Tibial nerve (tissue), 4 donors: ENCODE results near the gene NKAIN2. TPM values are rescaled to one million over a fixed set of nuclear protein-coding genes. Genes with fewer than 3 reads are reported as not detected.

Experiments
- DNase-seq, 2 donors: peaks; one replicate each; pipeline ENCODE4 v3.0.0-alpha.2; 2019; ENCODE audit warnings: low spot score in 2 of 2
- H3K27ac ChIP-seq, 4 donors: fragments of 200-600 bp; sonication (generic) in 3 of 4; one replicate each; pipeline ENCODE4 v1.5.1; 2017 to 2019; ENCODE audit warnings: mild to moderate bottlenecking in 1 of 4
- H3K27me3 ChIP-seq, 2 donors: fragments of 200-600 bp; sonication (generic) in 1 of 2; one replicate each; pipeline versions ENCODE4 v1.5.1 to v1.6.0; 2017 to 2019
- H3K36me3 ChIP-seq, 3 donors: fragments of 200-600 bp; sonication (generic); one replicate each; pipeline ENCODE4 v1.5.1; 2018 to 2019
- H3K4me1 ChIP-seq, 4 donors: fragments of 200-600 bp; sonication (generic) in 3 of 4; one replicate each; pipeline ENCODE4 v1.5.1; 2017 to 2019
- H3K4me3 ChIP-seq, 4 donors: fragments of 200-600 bp; sonication (generic) in 3 of 4; one replicate each; pipeline ENCODE4 v1.5.1; 2017 to 2019; ENCODE audit warnings: mild to moderate bottlenecking in 1 of 4, moderate library complexity in 1 of 4
- H3K9me3 ChIP-seq, 4 donors: fragments of 200-600 bp; sonication (generic) in 3 of 4; one replicate each; pipeline ENCODE4 v1.5.1; 2017 to 2019
- CTCF ChIP-seq, 5 experiments: fragments of 200-600 bp in 3 of 5; fragments of 450-650 bp in 2 of 5; sonication (generic) in 3 of 5; IDR thresholded peaks; one replicate each; pipeline ENCODE4 v1.5.1; 2016 to 2019; ENCODE audit warnings: antibody characterized with exemption in 5 of 5, mild to moderate bottlenecking in 3 of 5, moderate library complexity in 2 of 5
- EP300 ChIP-seq, 2 donors: sonication (generic); formaldehyde crosslinking; IDR thresholded peaks; one replicate each; pipeline ENCODE4 v1.6.1; 2017; ENCODE audit warnings: antibody characterized with exemption in 2 of 2, mild to moderate bottlenecking in 1 of 2
- POLR2A ChIP-seq, 2 donors: fragments of 450-650 bp; IDR thresholded peaks; one replicate each; pipeline ENCODE4 v1.6.1; 2017; ENCODE audit warnings: antibody characterized with exemption in 2 of 2, mild to moderate bottlenecking in 2 of 2, moderate library complexity in 2 of 2
- WGBS, 2 donors: methylation state at CpG; one replicate each; pipeline ENCODE4 v1.1.5; 2018; 5-methylcytosine and 5-hydroxymethylcytosine counted together
- total RNA-seq, 4 donors: library from RNA; depleted of rRNA; stranded (reverse); fragments of >200 nt; gene quantifications; one replicate each; pipeline ENCODE4 v1.1.0, GENCODE V29; 2016

NKAIN2 gene
- total RNA-seq: 10 to 100 TPM in 3 of 4 donors, 1 to 10 TPM in 1; 8.1 to 20.8 (median 15.2) TPM

- Histone ChIP-seq H3K4me1 (peaks cover 0 to 24% (median 7%) of the 10 kb centered on the region in 4 donors), H3K27me3 (peaks cover 0 to 11% of the 10 kb centered on the region in 2 donors), H3K27ac (peak within 1 kb of the TSS; percentile 45 to 87 (median 72)), H3K4me3 (peak within 1 kb of the TSS; percentile 36 to 85 (median 67)), H3K36me3 (no peaks in the 10 kb centered on the region), H3K9me3 (no peaks in the 10 kb centered on the region)
- DNase-seq: no peak
- TF ChIP-seq EP300 (IDR thresholded peaks at IDR 0.05): no peak
- TF ChIP-seq CTCF (IDR thresholded peaks at IDR 0.05): no peak
- no peak for TF ChIP-seq POLR2A (IDR thresholded peaks at IDR 0.05)
- WGBS, 2 donors: 1 to 2% methylated on average over 13 to 40 of the region's 84 CpGs
These were observed at the start of gene NKAIN2 for GRCh38 chr6:123803504-123804013. Gene NKAIN2 (plus strand): TSS chr6:123803865.

- H3K36me3 ChIP-seq: no peaks in the 10 kb centered on the region
- H3K27ac ChIP-seq: no peak overlapping the region
- no peak overlapping the region for H3K4me3 ChIP-seq
- DNase-seq: no peak
- H3K9me3 ChIP-seq: peaks cover 0 to 3% (median 0%) of the 10 kb centered on the region in 4 donors
- no peaks in the 10 kb centered on the region for H3K4me1 ChIP-seq
- WGBS, 2 donors: 97 to 100% methylated on average over 1 of the region's 1 CpG
- H3K27me3 ChIP-seq: no peaks in the 10 kb centered on the region
- TF ChIP-seq EP300 (IDR thresholded peaks at IDR 0.05) (no peak), CTCF (IDR thresholded peaks at IDR 0.05) (no peak), POLR2A (IDR thresholded peaks at IDR 0.05) (no peak)
These were observed 44.2 kb upstream of the NKAIN2 start for GRCh38 chr6:123759472-123759871.

- Histone ChIP-seq H3K4me1 (no peaks in the 10 kb centered on the region), H3K27me3 (no peaks in the 10 kb centered on the region), H3K4me3 (no peak overlapping the region), H3K27ac (no peak overlapping the region), H3K9me3 (no peaks in the 10 kb centered on the region), H3K36me3 (no peaks in the 10 kb centered on the region)
- DNase-seq: no peak
- WGBS, 2 donors: 62 to 70% methylated on average over 1 of the region's 1 CpG
- no peak for TF ChIP-seq CTCF (IDR thresholded peaks at IDR 0.05)
These were observed 39.8 kb upstream of the NKAIN2 start for GRCh38 chr6:123763904-123764303.

- Histone ChIP-seq H3K27me3 (no peaks in the 10 kb centered on the region), H3K36me3 (no peaks in the 10 kb centered on the region), H3K4me1 (no peaks in the 10 kb centered on the region), H3K9me3 (no peaks in the 10 kb centered on the region), H3K4me3 (no peak overlapping the region), H3K27ac (no peak overlapping the region)
- 62 to 65% methylated on average over 2 of the region's 2 CpGs for WGBS, 2 donors
- TF ChIP-seq CTCF (IDR thresholded peaks at IDR 0.05): no peak
- no peak for TF ChIP-seq EP300 (IDR thresholded peaks at IDR 0.05)
- TF ChIP-seq POLR2A (IDR thresholded peaks at IDR 0.05): no peak
- DNase-seq: no peak
These were observed 38.9 kb upstream of the NKAIN2 start for GRCh38 chr6:123764722-123765121.

GRCh38 chr6:123768921-123769320 lies 34.7 kb upstream of the NKAIN2 start:
- no peak for TF ChIP-seq EP300 (IDR thresholded peaks at IDR 0.05)
- TF ChIP-seq POLR2A (IDR thresholded peaks at IDR 0.05): no peak
- no peak for TF ChIP-seq CTCF (IDR thresholded peaks at IDR 0.05)
- DNase-seq: no peak
- no peaks in the 10 kb centered on the region for H3K9me3 ChIP-seq
- H3K36me3 ChIP-seq: no peaks in the 10 kb centered on the region
- no peak overlapping the region for H3K27ac ChIP-seq
- WGBS, 2 donors: 46 to 64% methylated on average over 2 of the region's 2 CpGs
- H3K4me3 ChIP-seq: no peak overlapping the region
- no peaks in the 10 kb centered on the region for H3K27me3 ChIP-seq
- no peaks in the 10 kb centered on the region for H3K4me1 ChIP-seq
